Inferior parietal cortex (tissue), 1 donor: Measurements from ENCODE around the gene CIDEB.
"Not testable (repeated sequence)": the region's sequence is repeated elsewhere in the genome, so short reads cannot be mapped to it uniquely, and the experiment has no call there.

Experiments
- DNase-seq: peaks from one replicate; pipeline ENCODE4 v3.0.0-alpha.2; 2016; ENCODE audit errors: extremely low spot score

Gene CIDEB

DNA sequence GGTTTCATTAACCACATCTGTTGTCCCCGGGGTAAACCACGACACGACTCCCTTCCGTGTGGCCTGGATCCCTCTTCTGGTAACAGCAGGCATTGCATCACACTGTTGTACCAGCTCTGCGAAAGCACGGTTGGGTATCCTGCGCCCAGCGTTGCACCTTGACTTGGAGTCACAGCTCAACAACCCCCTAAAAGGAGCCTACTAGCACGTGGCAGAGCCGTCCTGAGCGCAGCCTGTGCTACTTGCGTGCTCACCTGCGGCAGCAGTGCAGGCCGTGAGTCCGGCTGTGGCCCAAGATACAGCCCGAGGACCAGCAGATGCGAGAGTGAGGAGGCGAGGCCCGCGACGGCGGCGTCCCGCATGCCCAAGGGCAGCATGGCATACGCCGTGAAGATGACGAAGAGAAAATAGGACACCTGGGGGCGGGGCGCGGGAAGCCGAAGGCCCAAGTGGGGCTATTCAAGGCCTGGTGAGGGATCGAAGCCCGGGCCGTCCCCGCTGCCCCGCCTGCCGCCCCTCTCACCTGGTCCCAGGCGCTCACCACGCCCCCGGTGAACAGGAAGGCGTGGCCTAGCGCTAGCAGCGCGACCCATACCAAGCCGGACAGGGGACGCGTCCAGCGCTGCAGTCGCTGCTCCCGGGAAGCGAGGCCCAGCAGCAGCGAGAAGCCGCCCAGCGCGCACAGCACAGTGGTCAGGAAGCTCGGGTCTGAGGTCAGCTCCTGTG lies 24.7 kb upstream of the CIDEB start:
- peak; percentile 62 for DNase-seq

DNA sequence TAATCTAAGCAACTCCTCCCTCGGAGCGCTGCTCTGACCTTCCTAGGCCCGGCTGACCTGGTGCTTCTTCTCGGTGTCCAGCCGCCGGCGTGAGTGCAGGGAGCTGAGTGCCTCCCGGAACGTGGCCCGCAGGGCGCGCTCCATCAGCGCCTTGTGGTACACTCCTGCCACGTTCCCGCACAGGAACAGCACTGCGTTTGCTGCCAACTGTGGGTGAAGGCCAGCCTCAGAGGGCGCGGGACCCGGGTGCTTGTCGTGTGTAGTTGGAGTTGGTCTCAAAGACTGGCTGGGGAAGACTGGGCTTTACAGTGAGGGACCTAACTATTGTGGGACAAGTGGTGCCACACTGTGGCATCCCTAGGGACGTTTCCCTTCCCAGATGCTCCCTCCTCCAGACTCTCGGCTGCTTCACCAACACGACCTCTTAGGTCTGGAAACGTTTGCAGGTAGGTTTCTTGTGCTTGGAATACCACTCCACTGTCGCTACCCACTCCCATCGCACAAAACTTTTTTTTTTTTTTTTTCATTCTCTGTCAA lies 24.0 kb upstream of the CIDEB start:
- DNase-seq, result no peak

DNA sequence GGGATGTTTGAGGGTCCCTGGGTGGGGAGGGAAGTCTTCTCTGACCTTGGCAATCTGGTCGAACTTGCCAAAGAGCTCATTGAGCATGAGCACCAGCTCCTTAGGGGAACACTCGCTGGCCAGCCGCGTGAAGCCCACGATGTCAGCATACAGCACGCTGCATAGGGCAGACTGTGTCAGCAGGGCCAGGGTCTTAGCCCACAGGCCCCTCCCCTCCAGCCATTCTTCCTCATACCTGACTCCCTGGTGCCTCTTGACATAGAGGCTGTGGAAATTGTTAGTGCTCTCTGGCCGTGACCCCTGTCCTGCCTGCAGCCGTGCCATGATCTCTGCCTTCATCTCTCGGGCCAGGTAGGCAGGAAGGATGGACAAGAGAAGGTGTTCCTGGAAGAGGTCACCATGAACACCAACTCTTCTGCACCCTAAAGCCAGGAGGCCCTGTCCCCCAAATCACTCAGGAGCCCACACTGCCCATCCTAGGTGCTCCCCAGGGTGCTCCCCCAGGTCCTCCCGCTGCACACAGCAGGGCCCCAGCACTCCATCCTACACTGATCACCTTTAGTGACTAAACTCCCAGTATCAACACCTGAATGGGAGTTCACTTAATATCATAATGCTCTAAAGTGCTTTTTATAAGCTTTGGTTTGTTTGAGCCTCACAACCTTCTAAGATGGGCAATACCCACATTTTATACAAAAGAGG lies 23.3 kb upstream of the CIDEB start:
- no peak for DNase-seq

DNA sequence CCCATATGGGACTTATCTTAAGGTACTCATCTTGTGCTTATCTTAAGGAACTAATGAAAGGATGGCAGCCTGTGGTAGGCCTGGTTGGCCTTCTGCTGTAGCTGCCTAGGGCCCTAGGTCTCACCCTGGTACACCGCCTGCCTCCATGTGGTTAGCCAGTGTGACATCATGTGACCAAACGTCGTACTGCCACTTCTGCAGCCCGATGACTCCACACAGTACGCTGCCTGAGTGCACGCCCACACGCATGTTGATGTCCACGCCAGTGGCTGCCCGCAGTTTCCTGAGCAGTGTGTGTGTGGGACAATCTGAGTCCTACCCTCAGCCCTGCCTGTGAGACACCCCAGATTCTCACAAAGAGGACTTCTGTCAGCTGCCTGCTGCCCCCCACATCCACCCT lies 22.0 kb upstream of the CIDEB start:
- no peak for DNase-seq

DNA sequence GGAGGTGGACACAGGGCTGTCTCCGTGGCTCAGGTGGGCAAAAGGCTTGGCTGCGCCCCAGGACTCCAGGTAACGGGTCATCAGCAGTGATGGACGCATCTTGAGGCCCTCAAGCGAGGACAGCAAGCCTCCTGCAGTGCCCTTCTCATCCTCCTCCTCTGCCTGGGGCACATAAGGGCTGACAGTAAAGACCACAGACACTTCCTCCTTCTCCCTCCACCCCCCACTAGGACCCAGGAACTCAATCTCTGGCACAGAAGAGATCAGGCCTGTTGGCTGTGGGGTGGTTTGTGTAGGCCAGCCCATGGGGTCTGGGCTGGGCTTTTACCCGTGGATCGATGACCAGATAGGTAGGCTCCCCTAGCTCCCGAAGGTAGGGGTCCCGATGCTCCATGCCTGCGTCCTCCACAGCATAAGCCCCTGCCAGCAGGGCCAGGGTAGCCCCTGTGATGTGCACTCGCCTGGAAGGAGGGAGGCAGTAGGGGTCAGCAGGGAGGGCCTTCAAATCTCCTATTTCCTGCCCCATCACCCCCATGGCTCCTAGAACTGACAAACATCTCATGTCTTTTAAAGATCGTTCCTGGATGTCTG lies 21.4 kb upstream of the CIDEB start:
- no peak for DNase-seq

DNA sequence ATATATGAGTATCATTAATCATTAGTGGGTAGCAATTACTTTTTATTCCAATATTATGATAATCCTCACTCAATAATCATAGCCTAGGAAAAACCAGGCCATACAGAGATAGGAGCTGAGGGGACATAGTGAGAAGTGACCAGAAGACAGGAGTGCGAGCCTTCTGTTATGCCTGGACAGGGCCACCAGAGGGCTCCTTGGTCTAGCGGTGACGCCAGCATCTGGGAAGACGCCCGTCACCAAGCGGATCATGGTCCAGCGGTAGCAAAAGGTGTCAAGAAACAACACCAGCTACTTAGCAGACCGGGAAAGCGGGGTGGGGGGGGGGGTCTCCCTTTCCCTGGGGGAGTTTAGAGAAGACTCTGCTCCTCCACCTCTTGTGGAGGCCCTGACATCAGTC lies 20.1 kb upstream of the CIDEB start:
- not testable (repeated sequence) for DNase-seq

DNA sequence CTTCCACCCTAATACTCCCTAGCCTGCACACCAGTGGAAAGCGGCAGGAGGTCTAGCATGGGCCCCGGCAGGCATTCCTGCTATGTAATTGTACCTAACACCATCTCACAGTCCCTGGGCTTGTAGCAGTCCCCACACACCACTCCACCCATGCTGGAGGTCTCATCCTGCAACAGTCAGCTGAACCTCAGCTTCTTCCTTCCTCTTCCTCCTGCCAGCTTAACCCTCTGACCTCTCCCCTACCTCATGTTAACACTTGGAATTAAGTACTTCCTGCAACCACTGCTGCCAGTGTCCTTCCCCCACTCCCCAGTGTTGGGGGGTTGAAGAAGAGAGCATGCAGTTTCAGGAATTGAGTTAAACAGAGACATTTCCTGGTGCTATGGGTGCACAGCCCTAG lies 19.5 kb upstream of the CIDEB start:
- no peak for DNase-seq

DNA sequence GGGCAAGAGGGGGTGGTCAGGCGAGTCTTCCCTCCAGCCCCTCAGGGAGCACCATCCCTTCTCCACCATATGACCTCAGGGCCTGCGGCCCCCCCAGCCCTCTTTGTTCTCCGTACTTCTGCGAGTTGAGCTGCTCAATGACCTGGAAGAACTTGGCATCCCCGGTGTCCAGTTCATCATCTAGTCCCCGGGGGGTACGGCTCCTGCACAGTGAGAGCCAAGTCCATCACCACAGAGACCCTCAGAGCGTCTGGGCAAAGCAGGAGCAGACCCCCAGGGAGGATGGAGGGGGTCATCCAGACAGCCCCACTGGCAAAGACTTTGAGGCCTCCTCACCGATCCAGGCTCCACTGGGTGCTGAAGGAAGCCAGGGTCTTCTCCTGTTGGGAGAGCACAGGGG lies 18.2 kb upstream of the CIDEB start:
- no peak for DNase-seq

DNA sequence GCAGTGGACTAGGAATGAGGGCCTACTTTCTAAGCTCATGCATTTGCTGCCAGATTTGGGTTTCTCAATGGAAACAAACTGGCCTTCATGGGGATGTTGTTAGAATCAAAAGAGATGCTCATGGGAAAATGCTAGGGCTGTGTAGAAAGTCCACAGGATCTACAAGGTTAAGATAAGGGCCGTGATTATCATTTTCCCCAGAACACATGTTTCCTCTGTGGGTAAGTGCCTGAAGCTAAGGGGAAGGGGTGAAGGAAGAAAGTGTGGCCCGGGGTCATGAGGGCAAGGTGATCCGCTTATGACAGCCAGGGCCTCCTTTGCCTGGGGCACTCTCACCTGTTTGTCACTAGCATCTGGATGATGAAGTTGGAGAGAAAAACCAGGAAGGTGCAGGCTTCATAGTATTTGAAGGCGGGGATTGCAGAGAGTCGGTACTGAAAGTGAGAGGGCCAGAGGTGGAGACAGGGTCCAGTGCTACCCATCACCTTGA lies 17.3 kb upstream of the CIDEB start:
- no peak for DNase-seq

DNA sequence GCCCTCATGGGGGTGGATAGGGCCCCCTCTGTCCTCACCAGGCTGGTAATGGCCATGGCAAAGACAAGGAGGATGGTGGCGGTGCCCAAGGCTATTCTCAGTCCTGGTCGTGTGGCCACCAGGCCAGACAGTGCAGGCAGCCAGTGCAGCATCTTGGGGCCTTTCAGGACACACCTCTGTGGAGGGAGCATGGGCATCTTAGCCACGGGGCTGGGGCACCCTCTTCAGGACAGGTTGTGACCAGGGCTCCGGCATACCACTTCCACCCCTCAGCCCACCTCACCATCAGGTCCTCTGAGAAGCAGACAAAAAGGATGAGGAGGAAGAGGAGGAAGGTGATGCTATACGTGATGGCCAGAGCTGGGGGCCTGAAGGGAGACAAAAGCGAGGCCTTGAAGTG lies 16.2 kb upstream of the CIDEB start:
- DNase-seq, result no peak

DNA sequence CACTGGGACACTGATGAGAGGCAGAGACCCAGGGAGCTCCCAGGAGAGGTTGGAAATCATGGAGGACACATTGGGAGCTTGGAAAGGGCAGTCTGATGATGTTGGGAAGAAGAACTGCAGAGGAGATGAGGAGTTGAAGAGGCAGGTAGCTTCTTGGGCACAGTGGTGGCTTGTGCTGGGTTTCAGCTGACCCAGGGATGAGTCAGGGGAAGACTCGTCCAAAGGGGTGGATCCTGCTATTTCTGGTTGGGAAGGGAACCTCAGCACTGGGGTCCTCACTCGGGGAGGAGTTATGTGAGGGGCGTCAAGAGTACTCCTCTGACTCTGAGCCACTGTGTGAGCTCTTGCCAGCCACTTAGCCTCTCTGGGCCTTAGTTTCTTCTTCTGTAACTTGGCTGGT lies 15.6 kb upstream of the CIDEB start:
- DNase-seq, result no peak

DNA sequence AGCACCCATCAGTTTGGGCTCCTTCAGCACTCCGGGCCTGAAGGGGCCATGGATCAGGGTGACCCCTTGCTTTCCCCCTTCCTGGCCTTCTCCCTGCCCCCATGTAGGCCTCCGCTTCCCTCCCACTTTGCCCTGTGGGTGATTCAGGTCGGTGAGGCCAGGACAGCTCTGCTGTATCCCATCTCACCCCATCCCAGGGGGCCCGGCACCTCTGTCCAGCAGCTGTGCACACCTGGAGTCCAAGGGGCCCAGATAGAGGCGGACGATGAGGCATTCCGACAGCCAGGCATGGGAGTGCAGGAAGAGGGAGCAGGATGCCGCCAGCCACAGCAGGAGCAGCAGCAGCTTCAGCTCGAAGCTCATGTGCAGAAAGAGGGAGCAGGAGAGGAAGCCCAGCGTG lies 14.9 kb upstream of the CIDEB start:
- no peak for DNase-seq

DNA sequence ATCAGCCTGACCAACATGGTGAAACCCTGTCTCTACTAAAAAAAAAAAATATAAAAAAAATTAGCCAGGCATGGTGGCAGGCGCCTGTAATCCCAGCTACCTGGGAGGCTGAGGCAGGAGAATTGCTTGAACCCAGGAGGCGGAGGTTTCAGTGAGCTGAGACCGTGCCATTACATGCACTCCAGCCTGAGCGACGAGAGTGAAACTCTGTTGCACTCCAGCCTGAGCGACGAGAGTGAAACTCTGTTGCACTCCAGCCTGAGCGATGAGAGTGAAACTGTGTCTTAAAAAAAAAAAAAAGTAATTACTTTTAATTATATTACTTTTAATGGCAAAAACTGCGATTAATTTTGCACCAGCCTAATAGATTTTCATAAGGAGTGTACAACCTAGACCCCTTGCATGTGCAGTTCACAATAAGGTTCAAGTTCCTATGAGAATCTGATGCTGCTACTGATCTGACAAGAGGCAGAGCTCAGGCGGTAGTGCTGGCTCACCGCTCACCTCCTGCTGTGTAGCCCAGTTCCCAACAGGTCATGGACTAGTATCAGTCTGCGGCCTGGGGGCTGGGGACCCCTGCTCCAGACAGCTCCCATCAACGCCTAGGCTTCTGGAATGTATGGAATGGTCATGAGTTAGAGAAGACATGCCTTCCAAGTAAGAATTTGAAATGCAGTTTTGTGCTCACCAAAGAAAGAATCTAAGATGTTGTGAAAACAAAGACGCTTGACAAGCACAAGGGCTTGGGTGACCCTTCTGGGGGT lies 13.6 kb upstream of the CIDEB start:
- DNase-seq, result no peak

DNA sequence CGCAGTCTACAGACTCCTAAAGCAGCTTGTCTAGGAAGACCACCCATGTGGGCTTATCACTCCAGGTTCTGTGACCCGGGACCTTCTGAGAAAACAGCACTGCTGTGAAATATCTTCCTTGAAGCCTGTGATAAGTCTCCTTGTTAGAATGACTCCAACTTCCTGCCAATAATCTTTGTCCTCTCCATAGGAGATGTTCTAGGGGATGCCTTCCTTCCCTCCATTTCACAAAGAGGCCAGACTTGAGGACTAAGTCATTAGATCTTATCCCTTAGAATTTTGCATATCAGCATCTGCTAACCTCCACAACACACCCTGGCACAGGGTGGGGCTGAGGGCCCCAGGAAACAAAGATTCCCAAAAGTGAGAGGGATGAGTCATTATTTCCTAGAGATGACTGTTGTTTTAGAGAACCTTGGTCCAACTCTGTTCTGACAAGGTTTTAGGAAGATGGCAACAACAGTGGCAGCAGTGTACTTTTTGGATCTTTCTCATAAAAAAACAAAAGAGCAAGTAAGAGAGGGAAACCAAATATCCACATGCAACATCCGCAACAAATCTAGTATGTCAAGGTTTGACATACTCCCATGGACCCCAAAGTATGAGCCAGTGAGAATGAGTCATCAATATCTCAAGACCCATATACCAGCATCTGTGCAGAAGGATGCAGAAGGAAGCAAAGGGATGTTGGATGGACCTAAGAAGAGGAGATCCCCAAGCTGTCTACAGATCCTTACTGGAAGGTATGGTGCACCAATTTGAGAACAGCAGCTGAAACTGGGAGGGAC lies 9.6 kb upstream of the CIDEB start:
- no peak for DNase-seq

DNA sequence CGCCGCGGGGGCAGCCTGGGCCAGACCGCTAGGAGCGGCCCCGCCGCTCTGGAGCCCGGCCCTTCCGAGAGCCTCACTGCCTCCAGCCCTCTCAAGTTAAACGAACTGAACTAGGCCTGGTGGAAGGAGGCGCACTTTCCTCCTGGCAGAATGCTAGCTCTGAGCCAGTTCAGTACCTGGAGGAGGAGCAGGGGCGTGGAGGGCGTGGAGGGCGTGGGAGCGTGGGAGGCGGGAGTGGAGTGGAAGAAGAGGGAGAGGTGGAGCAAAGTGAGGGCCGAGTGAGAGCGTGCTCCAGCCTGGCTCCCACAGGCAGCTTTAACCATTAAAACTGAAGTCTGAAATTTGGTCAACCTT lies 8.8 kb upstream of the CIDEB start:
- no peak for DNase-seq

DNA sequence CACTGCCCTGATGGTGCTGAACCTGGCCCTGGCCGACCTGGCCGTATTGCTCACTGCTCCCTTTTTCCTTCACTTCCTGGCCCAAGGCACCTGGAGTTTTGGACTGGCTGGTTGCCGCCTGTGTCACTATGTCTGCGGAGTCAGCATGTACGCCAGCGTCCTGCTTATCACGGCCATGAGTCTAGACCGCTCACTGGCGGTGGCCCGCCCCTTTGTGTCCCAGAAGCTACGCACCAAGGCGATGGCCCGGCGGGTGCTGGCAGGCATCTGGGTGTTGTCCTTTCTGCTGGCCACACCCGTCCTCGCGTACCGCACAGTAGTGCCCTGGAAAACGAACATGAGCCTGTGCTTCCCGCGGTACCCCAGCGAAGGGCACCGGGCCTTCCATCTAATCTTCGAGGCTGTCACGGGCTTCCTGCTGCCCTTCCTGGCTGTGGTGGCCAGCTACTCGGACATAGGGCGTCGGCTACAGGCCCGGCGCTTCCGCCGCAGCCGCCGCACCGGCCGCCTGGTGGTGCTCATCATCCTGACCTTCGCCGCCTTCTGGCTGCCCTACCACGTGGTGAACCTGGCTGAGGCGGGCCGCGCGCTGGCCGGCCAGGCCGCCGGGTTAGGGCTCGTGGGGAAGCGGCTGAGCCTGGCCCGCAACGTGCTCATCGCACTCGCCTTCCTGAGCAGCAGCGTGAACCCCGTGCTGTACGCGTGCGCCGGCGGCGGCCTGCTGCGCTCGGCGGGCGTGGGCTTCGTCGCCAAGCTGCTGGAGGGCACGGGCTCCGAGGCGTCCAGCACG lies 8.2 kb upstream of the CIDEB start:
- DNase-seq, result no peak

DNA sequence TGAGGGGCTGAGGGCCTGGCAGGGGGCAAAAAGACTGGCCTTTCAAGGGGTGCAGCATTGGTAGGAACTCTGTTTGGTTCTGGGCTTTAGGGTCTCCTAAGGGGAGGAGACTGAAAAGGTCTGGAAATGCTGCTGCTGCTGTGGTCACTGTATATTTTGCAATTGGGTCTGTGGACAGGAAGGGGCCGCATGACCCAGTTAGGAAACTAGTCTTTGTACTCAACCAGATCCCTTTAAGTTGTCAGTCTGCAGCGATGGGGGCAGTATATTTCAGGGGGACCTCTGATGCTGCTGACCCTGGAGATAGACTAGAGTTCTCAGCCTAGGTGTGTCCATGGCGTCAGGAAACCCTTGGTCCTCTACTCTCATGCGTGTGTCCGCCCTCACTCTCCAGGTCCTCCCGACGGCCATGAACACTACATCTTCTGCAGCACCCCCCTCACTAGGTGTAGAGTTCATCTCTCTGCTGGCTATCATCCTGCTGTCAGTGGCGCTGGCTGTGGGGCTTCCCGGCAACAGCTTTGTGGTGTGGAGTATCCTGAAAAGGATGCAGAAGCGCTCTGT lies 7.5 kb upstream of the CIDEB start:
- DNase-seq, result no peak

DNA sequence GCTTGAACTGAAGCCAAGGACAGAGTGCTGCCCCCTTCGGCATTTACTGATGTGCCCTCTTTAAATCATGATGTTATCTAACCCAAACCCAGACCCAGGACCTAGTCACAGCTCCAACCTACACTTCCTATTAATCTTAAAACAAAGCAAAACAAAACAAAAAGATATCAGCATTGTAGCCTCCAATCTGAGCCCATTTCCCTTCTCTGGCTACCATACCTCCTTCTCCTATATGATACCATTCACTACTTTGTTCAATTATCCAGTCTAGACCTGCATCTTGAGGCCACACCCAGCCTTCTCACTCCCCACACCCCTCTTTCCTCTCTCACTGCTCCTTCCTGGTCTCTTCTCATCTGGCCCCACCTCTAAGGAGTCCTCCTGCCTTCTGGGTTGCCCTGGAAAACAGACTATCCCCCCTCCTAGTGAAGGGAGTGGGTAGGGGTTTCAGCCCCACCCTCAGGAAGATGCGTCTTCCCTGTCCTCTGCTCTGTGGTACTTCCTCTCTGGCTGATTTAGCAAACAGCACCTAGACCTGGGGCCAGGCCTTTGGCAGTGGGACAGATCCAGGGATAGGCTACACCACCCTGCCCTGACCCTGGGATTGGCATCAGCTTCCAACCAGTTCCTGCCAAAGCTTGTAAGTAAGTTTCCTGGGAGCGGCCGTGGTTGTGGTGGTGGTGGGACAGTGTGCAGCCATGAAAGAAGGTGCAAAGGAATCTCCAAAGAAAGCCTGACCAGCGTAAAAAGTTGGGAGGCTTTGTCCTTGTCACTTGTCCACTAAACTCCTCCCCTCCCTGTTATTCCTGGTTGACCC lies 6.8 kb upstream of the CIDEB start:
- no peak for DNase-seq

DNA sequence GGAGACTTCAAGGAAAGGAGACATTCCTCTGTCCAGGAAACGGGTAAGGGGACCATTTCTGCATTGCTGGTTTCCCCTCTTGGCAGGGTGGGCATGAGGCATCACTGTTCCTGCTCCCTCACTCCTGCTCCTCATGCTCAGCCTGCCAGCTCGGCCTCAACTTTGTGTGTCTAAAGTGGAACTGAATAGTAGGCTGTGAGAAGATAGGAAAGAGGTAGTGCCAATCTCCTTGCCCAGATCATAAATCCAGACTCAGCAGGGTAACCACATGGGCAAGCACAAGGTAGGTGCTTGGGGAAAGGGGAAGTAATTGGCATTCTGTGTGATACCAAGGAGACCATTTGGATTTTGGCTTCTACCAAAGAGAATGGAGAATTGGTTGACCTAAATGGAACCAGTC lies 6.1 kb upstream of the CIDEB start:
- no peak for DNase-seq
